Stomach smooth muscle (tissue), 2 donors: Measurements from ENCODE around the gene GARIN5A.

Source experiments
- H3K27ac ChIP-seq: one replicate; pipeline ENCODE4 v1.7.0; 2013; ENCODE audit warnings: mild to moderate bottlenecking, low read length, inconsistent platforms
- H3K27me3 ChIP-seq, 2 donors: one replicate each; pipeline ENCODE4 v1.7.0; 2013; ENCODE audit warnings: low read length in 2 of 2; ENCODE audit not compliant: insufficient read depth in 2 of 2, control insufficient read depth in 1 of 2
- H3K36me3 ChIP-seq, 2 donors: one replicate each; pipeline ENCODE4 v1.7.0; 2013; ENCODE audit warnings: low read length in 2 of 2; ENCODE audit not compliant: control insufficient read depth in 2 of 2, insufficient read depth in 2 of 2
- H3K4me1 ChIP-seq: one replicate; pipeline ENCODE4 v1.7.0; 2013; ENCODE audit warnings: low read length; ENCODE audit not compliant: control insufficient read depth, insufficient read depth
- H3K4me3 ChIP-seq, 2 donors: one replicate each; pipeline ENCODE4 v1.7.0; 2013; ENCODE audit warnings: low read length in 2 of 2
- H3K9ac ChIP-seq, 2 donors: one replicate each; pipeline ENCODE4 v1.7.0; 2013; ENCODE audit warnings: low read length in 2 of 2, mild to moderate bottlenecking in 1 of 2
- H3K9me3 ChIP-seq, 2 donors: one replicate each; pipeline ENCODE4 v1.7.0; 2013; ENCODE audit warnings: low read length in 2 of 2; ENCODE audit not compliant: control insufficient read depth in 2 of 2
- donor health status: healthy.
- donor health status: Pancreatic carcinoma.

GARIN5A gene

DNA sequence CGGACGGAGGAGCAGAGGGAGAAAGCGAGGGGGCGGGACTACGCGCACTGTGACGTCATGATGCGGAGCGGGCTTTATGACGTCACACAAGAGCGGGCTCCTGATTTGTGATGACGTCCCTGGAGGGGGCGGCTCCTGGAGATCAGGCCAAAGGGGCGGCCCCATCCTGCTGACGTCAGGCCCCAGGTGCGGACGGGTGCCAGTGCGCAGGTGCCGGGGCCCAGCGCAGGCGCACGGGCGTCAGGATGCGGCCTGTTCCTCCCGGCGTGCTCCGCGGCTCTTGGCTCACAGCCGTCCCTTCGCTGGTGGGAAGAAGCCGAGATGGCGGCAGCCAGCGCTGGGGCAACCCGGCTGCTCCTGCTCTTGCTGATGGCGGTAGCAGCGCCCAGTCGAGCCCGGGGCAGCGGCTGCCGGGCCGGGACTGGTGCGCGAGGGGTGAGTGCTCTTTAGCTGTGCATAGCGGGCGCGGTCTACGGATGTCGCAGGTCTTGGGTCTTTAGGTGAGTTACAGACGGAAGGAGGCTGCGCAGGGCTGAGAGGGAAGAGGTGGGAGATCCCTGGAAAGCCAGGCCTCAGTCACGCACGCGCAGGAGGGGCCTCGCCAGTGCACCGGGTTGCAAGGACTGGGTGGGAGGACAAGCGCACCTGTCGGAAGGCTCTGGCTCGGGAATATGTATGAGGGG, at the start of gene GARIN5A, which contains the start of gene EMC10:
GARIN5A (minus strand) TSS at position 625 of the 683 bp plus-strand sequence; CDS start at position 165, 460 bp downstream.
EMC10 (plus strand) TSS at position 284 of the 683 bp plus-strand sequence; CDS start at position 322, 38 bp downstream.
- H3K4me1 ChIP-seq: peaks cover 11% of the 10 kb centered on the region
- H3K36me3 ChIP-seq: peaks cover 11 to 17% of the 10 kb centered on the region in 2 donors
- peak within 1 kb of the TSS; percentile 93 for H3K9ac ChIP-seq
- peak within 1 kb of the TSS; percentile 58 for H3K27ac ChIP-seq
- no peaks in the 10 kb centered on the region for H3K9me3 ChIP-seq
- H3K4me3 ChIP-seq: peak within 1 kb of the TSS; percentile 96 to 99
- no peaks in the 10 kb centered on the region for H3K27me3 ChIP-seq

DNA sequence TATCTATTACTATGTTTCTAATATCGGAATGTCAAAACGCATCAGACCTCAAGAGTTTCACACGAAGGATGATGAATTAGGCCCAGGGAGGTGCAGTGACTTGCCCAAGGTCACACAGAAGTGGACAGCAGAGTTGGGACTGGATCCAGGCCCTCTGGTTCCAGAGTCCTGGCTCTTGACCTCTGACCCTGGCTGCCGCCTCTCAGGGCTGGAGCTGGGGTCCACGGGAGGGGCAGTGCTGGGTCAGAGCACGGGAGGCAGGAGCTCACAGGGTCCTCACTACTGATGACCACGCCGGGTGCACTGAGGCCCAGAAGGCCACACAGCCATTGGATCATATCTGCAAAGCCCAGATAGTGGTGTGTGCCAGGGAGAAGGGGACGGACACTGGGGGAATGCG, 46.2 kb upstream of the GARIN5A start:
- no peak overlapping the region for H3K27ac ChIP-seq
- no peak overlapping the region for H3K9ac ChIP-seq
- H3K9me3 ChIP-seq: no peaks in the 10 kb centered on the region

DNA sequence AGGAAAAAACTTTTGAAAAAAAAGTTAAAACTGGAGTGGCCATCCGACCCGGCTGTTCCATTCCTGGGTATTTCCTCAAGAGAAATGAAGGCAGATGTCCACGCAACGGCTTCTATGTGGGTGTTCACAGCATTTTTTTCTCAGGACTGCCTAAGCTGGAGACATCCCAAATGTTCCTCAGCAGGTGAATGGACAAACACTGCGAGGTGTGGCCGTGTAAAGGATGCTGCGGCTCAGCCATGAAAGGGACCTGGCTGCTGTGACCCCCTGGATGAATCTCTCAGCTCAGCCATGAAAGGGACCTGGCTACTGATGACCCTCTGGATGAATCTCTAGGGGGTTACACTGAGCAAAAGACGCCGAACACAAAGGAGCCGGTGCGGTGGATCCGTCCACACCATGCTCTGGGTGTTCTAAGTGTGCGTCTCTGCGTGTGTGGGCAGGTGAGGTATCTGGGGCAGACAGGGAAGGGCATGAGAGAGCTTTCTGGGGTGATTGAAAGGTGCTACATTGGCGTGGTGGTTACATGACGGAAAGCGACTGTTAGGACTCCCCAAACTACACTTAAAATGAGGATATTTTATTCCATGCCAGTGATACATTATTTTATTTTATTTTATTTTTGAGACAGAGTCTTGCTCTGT, 44.3 kb upstream of the GARIN5A start:
- no peak overlapping the region for H3K4me3 ChIP-seq
- no peak overlapping the region for H3K27ac ChIP-seq
- no peaks in the 10 kb centered on the region for H3K36me3 ChIP-seq
- no peak overlapping the region for H3K9ac ChIP-seq
- H3K27me3 ChIP-seq: peaks cover 0 to 3% of the 10 kb centered on the region in 2 donors
- H3K9me3 ChIP-seq: no peaks in the 10 kb centered on the region
- H3K4me1 ChIP-seq: no peaks in the 10 kb centered on the region

More for the DNA sequence above, 46.2 kb upstream of the GARIN5A start:
- no peaks in the 10 kb centered on the region for H3K4me1 ChIP-seq
- no peaks in the 10 kb centered on the region for H3K36me3 ChIP-seq
- H3K27me3 ChIP-seq: peaks cover 0 to 3% of the 10 kb centered on the region in 2 donors
- no peak overlapping the region for H3K4me3 ChIP-seq

DNA sequence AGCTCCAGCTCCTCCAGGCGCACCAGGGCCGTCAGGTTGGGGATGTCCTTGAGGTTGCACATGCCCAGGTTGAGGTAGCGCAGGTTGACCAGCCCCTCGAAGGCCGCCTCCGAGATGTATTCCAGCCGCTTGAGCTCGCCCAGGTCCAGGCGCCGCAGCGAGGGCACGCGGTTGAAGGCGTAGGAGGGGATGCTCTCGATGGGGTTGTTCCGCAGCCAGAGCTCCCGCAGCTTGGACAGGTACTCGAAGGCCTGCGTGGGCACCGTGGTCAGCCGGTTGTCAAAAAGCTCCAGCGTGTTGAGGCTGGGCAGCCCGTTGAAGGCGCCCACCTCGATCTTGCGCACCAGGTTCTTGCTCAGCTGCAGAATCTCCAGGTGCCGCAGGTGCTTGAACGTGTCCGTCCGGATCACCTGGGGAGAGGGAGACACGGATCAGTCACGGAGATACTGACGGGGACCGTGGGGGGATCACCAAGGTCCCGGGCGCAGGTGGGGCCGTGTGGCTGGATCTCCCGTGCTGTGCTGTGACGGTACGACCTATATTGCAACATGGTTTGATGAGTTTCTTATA, 42.4 kb upstream of the GARIN5A start:
- Histone ChIP-seq H3K4me3 (no peak overlapping the region), H3K4me1 (no peaks in the 10 kb centered on the region), H3K9me3 (no peaks in the 10 kb centered on the region)

DNA sequence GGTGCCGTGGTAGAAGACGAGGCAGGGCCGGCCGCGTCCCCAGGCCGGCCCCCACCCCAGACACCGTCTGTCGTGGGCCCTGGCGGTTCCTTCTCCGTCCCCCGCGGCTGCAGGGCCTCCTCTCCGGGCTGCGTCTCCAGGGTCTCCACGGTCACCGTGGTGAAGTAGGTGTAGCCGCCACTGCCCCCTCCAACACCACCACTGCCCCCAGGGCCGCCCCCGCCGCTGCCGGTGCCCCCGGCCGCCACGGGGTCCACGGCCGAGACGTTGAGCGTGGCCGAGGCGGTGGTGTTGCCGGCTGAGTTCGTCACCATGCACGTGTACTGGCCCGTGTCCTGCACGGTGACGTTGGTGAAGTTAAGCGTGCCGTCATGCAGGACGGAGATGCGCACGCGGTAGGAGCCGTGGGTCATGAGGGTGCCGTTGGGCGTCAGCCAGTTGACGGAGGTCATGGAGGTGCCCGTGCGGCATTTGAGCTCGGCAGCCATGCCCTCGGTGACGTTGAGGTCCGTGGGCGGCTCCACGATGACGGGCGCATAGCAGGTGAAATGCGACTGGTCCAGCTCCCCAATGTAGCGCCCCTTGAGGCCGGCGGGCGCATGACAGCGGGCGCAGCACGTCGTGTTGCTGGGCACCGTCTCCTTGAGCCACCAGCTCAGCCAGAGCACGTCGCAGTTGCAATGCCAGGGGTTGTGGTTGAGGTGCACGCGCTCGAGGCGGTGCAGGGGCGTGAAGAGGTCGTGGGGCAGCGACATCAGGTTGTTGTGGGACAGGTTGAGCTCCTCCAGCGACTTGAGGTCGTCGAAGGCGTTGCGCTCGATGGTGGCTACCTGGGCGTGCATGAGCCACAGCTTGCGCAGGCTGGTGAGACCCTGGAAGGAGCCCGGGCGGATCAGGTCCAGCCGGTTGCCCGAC, 41.7 kb upstream of the GARIN5A start:
- no peaks in the 10 kb centered on the region for H3K36me3 ChIP-seq
- H3K27me3 ChIP-seq: peaks cover 3% of the 10 kb centered on the region in 2 donors
- H3K4me3 ChIP-seq: no peak overlapping the region
- no peak overlapping the region for H3K27ac ChIP-seq
- no peaks in the 10 kb centered on the region for H3K9me3 ChIP-seq
- H3K4me1 ChIP-seq: no peaks in the 10 kb centered on the region
- no peak overlapping the region for H3K9ac ChIP-seq

More for the DNA sequence above, 42.4 kb upstream of the GARIN5A start:
- Histone ChIP-seq H3K27me3 (peaks cover 3% of the 10 kb centered on the region in 2 donors), H3K9ac (no peak overlapping the region), H3K36me3 (no peaks in the 10 kb centered on the region), H3K27ac (no peak overlapping the region)

DNA sequence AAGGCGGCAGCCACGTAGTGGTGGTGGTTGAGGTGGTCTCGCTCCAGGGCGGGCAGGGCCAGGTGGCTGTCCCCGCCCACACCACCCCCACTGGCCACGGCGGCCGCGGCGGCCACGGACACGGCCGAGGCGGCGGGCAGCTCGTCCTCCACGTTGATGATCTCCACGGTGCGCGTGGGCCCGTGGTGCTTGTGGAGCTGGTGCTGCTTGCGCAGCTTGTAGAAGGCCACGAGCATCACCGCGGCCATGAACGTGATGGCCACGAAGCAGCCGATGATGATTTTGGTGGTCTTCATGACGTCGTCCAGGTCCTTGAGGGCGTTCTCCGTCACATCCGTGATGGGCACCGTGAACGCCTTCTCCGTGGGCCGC, 41.0 kb upstream of the GARIN5A start:
- H3K4me1 ChIP-seq: no peaks in the 10 kb centered on the region
- H3K4me3 ChIP-seq: no peak overlapping the region
- H3K36me3 ChIP-seq: no peaks in the 10 kb centered on the region
- H3K9me3 ChIP-seq: no peaks in the 10 kb centered on the region
- no peak overlapping the region for H3K27ac ChIP-seq
- no peak overlapping the region for H3K9ac ChIP-seq
- peaks cover 3% of the 10 kb centered on the region in 2 donors for H3K27me3 ChIP-seq

DNA sequence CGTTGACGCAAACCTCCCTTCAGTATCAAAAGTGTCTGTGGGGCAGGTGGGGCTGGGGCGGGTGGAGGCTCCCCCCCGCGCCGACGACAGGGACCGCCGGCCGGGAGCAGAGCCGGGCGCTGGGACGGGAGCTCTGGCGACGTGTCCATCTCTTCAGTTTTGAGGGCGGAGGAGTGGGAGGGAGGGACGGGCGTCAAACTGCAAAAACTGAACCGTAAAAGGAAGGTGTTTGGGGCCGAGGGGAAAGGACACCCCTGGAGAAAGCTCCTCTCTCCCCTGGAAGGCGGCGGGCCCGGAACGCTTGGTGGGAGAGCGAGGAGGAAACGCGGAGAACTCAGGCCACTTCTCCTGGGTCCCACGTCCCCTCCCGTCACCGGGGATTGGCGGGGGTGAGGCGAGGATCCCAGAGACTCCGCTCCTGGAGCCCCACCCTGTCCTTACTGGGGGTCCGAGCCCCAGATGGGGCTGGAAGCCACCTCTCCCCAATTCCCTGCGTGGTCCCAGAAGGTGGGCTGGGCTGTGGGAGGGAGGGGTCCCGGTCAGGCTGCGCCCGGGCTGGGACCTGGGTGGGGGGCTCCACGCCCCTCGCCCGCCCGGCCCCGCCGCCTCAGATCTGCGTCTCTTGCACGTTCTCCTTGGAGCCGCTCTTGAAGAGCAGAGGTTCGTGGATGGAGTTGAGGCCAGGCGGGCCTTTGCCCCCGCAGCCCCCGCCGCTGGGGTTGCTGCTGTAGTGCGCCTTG, 40.5 kb upstream of the GARIN5A start:
- no peak overlapping the region for H3K9ac ChIP-seq
- H3K27me3 ChIP-seq: peaks cover 3% of the 10 kb centered on the region in 2 donors
- H3K4me3 ChIP-seq: no peak overlapping the region
- H3K9me3 ChIP-seq: no peaks in the 10 kb centered on the region
- no peaks in the 10 kb centered on the region for H3K36me3 ChIP-seq
- no peak overlapping the region for H3K27ac ChIP-seq
- no peaks in the 10 kb centered on the region for H3K4me1 ChIP-seq

DNA sequence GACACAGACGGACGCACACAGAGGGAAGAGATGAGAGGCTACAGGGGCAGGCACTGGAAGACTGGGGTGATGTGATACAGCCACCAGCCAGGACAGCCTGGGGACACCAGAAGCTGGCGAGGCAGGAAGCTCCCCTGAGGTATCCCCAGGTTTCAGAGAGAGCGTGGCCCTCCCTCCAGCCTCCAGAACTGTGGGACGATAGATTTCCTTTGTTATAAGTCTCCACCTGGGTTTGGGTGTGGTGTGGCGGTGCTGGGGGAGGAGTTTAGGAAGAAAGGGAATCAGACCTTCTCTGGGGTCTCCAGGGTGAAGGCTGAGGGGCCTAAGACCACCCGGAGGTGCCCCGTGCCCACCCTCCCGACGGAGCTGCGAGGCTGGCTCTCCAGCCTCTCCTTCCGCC, 39.8 kb upstream of the GARIN5A start:
- H3K9me3 ChIP-seq: no peaks in the 10 kb centered on the region
- no peaks in the 10 kb centered on the region for H3K36me3 ChIP-seq
- H3K27me3 ChIP-seq: peaks cover 3% of the 10 kb centered on the region in 2 donors
- no peak overlapping the region for H3K4me3 ChIP-seq
- H3K9ac ChIP-seq: no peak overlapping the region
- no peaks in the 10 kb centered on the region for H3K4me1 ChIP-seq
- no peak overlapping the region for H3K27ac ChIP-seq

DNA sequence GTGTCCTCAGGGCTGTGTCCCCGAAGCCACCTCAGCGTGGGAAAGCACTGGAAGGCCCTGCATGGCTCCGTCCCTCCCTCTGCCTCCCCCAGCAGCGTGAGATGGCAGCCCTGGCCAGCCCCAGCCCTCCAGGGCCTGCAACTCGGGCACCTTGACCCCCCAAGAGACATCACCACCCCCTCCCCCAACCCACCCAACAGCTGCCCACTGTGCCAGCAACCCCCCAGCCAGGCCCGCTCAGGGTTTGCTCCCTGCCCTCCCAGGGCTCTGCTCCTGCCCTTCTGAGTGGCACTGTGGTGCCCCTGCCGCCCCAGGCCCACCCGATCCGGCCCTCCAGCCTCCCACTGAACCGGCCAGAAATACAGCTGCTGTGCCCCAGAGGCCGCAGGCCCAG, 38.5 kb upstream of the GARIN5A start:
- no peak overlapping the region for H3K9ac ChIP-seq
- no peak overlapping the region for H3K27ac ChIP-seq
- peaks cover 9% of the 10 kb centered on the region for H3K4me1 ChIP-seq
- no peaks in the 10 kb centered on the region for H3K9me3 ChIP-seq
- H3K27me3 ChIP-seq: peaks cover 3% of the 10 kb centered on the region in 2 donors
- no peak overlapping the region for H3K4me3 ChIP-seq
- no peaks in the 10 kb centered on the region for H3K36me3 ChIP-seq
